Measurements from ENCODE around the gene RNF166. TPM values are rescaled to one million over a fixed set of nuclear protein-coding genes. Genes with fewer than 3 reads are reported as not detected.

Gene RNF166
- total RNA-seq, 4 donors from 2014 or later = 15.4 to 26.2 (median 19.7) TPM

DNA sequence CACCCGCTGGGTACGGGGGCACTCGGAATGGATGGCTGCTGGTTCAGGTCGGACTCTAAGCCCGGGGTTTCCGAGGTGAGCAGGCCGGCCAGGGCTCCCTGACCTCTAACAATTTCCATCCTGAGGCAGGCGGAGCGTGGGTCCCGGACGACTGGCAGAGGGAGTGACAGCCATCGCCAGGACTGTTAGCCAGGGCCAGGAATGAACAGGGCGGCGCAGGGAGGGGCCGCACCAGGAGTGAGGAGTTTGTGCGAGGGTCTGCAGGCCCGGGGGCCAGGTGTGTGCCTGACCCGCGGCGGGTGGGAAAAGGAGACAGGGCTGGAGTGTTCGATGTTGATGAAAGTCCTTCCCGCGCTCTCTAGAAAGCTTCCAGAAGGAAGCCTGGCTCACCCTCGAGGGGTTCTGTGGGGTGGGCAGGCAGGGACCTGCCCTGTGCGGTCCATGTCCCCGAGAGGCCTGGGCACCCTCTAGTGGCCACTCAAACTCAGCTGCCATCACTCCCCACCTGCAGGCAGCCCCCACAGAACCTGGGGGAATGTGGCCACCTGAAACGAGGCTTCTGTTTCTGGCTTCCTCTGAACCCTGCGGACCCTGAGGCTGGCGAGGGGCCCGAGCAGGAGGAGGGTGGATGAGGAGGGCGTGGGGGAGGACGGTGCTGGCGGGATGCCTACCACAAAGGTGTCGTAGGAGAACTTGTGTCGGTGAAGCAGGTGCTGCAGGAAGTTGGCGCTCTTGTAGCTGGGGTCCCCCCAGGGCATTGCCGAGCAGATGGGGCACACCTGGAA is 8.2 kb downstream of the RNF166 start:
- TF ChIP-seq CTCF (IDR thresholded peaks at IDR 0.05; ENCODE audit: low read depth) = no peak

DNA sequence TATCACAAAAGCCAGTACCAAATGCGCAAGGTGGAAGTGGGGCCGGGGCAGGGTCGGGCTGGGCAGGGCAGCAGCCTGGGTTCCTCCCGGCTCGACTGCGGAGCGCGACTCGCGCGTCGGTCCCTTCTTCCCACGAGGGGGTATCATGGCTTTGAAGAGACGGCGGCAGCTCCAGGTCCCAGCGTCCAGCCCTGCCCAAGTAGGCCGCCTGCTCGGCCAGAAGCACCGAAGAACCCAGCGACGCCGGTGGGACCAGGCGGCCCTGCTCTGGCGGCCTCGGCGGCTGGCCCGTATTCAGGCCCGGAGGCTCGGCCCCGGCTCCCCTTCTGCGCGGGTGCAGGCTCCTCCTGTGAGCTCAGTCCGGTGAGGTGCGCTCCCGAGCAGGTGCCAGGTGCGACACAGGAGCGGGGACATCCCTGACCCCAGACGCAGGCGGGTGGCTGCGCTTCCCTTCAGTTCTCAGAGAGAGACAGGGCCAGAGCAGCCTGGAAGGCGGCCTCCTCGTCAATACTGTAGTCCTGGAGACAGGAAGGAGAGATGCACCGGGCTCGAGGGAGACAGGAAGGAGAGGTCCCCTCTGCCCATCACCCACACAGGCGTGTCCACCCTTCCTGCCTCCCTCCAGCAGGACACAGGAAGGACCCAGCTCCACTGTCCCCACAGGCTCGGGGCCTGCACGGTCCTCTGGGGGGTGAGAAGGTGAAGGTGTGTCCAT is 8.9 kb downstream of the RNF166 start:
- no peak for TF ChIP-seq CTCF (IDR thresholded peaks at IDR 0.05; ENCODE audit: low read depth)

DNA sequence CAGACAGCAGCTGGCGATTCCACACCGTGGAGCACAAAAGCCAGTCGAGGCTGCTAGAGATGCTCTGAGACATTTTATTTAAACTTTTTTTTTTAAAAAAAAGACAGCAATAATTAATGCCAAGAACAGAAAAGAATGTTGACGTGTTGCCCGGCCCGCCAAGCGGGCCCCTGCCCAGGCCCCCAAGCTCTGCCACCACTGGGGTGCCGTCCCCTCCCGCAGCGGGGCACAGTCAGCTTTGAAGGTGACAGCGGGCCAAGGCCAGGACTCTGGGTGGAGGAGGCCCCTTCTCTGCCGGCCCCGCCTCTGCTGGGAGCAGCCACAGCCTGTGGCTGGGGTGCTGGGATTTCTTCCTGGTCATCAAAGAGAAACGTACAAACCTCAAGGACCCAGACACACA is 9.8 kb downstream of the RNF166 start:
- TF ChIP-seq CTCF (IDR thresholded peaks at IDR 0.05; ENCODE audit: low read depth) = no peak

GRCh38 chr16:88695753-88696152 is 10.5 kb downstream of the RNF166 start:
- TF ChIP-seq CTCF (IDR thresholded peaks at IDR 0.05; ENCODE audit: low read depth) = no peak

GRCh38 chr16:88695218-88695617 is 11.0 kb downstream of the RNF166 start:
- no peak for TF ChIP-seq CTCF (IDR thresholded peaks at IDR 0.05; ENCODE audit: low read depth)

DNA sequence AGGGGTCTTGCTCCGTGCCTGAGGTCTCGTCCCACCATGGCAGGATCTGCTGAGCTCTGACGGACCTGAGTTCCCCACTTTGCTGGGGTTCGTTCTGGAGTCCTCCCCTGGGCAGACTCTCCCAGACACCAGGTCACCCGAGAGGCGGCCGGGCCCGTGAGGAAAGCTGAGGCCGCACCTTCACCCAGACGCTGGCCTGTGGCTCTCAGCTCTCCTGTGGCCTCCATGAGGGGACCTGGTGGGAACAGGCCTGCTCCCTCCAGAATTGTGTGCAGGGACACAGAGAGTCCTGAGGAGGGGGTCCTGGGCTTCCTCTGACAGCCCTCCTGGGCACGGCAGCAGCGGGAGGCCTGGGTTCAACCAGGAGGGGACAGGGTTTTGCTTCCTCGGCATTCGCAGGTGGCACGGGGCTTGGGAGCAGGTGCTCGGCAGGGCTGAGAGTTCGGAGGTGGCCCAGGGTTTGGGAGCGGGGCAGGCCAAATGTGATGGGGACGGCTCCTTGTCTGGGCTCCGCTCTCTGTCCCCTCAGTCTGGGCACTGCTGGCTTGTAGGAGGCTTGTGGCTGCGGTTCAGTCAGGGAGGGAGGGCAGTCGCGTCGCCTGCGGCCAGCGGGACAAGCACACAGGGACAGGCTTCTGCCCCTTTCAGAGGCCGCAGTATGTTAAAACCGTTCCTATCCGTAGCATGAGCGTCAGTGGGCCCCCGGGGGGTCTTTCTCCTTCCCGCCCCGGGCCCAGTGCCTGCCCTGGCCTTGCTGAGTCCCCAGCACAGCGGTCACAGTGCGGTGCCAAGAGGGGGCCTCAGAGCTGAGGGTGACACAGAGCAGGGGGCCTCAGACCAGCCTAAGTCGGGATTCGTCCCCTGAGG is 11.8 kb downstream of the RNF166 start:
- TF ChIP-seq CTCF (IDR thresholded peaks at IDR 0.05; ENCODE audit: low read depth) = no peak

Data from subcutaneous adipose tissue (tissue), 4 donors.